ENCODE results near the gene NECTIN1.

The NECTIN1 gene

GRCh38 chr11:119755356-119756071 is 26.5 kb upstream of the NECTIN1 start:
- DNase-seq (ENCODE audit: low read depth) = no peak

DNA sequence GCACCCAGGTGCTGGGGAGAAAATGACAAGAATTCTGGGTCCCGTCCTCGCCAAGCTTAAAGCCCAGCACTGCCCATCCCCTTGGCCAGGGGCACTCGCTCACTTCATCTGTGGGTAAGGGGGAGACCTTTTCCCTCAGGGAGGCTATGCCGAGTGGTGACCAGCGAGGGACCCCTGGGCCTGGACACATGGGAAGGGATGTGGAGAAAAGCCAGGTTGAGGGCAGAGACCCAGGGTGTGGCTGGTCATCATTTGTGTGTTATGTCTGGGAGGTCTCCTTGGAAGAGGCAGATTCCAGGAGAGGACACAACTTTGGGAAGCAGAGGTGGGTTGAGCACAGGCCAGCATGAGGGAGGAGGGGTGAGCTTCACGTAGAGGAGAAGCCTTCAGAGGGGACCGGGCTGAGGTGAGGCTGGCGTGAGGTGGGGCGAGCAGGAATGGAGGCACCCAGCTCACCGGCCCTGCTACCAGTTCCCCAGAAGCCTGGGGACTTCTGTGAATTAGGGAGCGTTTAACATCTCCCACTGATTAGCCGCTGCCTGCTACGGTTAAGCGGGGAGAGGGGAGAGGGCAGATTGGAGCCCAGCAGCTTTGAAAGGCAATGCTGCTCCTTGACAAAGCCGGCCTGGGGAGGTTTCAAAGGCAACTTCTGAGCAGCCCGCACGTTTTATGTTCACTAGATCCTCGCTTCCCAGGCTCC is 25.8 kb upstream of the NECTIN1 start:
- no peak for DNase-seq (ENCODE audit: low read depth)

- DNase-seq (ENCODE audit: low read depth) = no peak
Observed at GRCh38 chr11:119754199-119754598, 25.2 kb upstream of the NECTIN1 start.

DNA sequence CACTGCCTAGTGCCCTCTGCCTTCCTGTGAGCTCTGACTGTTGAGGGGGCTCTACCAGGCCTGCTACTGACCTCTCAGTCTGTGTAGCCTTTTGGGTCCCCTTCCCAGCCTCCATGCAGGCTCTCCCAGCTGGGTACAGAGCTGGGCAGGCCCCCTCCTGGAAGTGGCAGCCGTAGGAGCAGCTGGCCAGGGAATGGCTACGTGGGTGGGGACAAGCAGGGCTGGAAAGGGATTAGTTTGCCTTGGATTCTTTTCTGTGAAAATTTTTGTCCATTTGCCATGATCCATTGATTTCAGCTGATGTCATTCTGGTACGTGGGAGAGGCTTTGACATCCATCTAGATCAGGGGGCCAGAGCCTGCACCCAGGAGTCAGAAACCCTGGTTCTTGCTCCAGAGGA is 23.9 kb upstream of the NECTIN1 start:
- DNase-seq (ENCODE audit: low read depth) = no peak

- no peak for DNase-seq (ENCODE audit: low read depth)
Observed at GRCh38 chr11:119752345-119752871, 23.4 kb upstream of the NECTIN1 start.

DNA sequence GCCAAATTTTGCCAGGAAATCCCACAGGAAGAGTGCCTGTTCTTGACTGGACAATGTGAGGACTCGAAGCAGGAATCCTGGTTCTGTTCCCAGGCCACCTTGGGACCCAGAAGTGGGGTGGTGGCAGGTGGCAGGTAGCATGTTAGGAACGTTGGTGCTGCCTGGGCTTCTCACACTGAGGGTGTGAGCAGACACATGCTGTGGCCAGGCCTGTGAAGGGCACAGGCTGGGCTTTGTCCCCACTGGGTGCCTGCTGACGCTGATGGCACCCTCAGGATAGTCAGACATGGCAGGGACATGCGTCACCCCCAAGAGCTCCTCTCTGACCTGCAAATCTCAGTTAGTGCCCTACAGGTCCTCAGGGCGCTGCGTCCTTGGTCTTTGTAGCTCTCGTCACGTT is 21.1 kb upstream of the NECTIN1 start:
- no peak for DNase-seq (ENCODE audit: low read depth)

DNA sequence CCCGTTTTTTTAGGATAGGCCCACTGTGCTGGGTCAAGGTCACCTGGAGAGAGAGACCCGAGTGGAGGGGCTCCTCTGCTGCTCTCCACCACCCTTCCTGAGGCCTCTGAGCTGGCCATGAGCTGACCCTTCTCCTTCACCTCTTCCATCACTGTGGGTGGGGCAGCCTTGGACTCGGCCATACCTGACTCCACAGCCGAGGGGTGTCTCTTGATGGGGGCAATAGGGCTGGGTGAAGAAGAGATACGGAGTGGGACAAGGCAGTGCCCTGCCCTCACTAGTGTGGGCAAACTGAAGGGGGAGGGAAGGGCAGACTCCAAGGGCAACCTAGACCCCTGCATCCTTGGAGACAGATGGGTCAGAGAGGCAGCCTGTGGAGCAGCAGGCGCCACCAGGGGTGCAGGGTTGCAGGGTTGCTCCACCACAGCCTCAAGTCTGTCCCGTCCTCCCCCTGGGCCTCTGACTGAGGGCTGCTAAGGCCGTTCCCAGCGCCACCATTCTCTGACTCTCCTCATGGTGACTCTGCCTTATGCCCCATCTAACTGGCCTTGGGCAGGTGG is 20.1 kb upstream of the NECTIN1 start:
- no peak for DNase-seq (ENCODE audit: low read depth)

GRCh38 chr11:119747868-119748660 is 19.1 kb upstream of the NECTIN1 start:
- DNase-seq (ENCODE audit: low read depth) = no peak

GRCh38 chr11:119745776-119746535 is 17.0 kb upstream of the NECTIN1 start:
- DNase-seq (ENCODE audit: low read depth) = no peak

DNA sequence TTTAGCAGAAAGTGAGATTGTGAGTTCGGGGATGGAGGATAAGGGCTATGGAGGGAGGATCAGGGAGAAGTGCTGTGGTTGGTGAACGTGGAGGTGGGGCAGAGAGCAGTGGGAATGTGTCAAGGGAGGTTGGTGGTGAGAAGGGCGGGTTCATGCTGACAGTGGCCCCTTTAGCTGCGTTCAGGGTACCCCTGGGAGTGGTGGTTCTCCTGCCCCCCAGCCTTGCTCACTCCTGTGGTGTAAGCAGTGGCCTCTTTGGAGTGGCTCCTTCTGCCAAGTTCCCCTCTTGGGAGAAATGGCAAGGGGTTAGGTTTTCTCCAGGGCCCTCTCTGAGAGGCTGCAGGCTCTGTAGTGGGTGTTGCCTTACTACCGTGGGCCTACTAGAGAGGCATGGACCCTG is 16.1 kb upstream of the NECTIN1 start:
- no peak for DNase-seq (ENCODE audit: low read depth)

- DNase-seq (ENCODE audit: low read depth) = no peak
Observed at GRCh38 chr11:119744577-119744976, 15.6 kb upstream of the NECTIN1 start.

GRCh38 chr11:119743006-119743405 is 14.0 kb upstream of the NECTIN1 start:
- DNase-seq (ENCODE audit: low read depth) = no peak

- DNase-seq (ENCODE audit: low read depth) = no peak
Observed at GRCh38 chr11:119742263-119742861, 13.4 kb upstream of the NECTIN1 start.

DNA sequence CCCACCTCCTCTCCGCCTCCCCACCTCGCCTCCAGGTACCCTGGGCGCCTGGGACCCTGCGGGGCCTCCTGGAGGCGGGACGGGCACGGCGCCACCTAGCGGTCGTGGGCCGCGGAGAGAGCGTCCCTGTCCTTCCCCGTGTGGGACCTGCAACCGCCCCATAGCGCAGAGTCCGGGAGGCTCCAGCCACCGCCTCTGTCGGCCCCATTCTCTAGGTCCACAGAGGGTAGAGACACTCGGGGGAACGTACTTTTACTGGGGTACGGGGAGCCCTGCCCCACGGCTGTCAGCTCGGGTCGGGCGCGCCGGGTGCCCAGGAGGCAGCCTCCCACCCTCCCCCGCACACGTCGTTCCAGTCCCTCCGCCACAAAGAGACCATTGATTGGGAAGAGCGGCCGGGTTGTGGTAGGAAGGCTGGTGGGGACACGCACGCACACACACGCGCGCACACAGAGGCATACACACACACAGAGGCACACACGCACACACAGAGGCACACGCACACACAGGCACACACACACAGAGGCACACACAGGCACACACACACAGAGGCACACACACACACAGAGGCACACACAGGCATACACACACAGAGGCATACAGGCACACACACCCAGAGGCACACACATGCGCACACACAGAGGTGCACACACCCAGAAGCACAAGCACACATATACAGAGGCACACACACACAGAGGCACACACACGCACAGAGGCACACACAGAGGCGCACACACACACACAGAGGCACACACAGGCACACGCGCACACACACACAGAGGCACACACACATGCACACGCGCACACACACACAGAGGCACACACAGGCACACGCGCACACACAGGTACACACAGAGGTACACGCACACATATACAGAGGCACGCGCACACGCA is 12.6 kb upstream of the NECTIN1 start:
- no peak for DNase-seq (ENCODE audit: low read depth)

- no peak for DNase-seq (ENCODE audit: low read depth)
Observed at GRCh38 chr11:119739975-119740374, 11.0 kb upstream of the NECTIN1 start.

GRCh38 chr11:119739021-119739703 is 10.2 kb upstream of the NECTIN1 start:
- no peak for DNase-seq (ENCODE audit: low read depth)

GRCh38 chr11:119738059-119738439 is 9.0 kb upstream of the NECTIN1 start:
- DNase-seq (ENCODE audit: low read depth) = no peak

DNA sequence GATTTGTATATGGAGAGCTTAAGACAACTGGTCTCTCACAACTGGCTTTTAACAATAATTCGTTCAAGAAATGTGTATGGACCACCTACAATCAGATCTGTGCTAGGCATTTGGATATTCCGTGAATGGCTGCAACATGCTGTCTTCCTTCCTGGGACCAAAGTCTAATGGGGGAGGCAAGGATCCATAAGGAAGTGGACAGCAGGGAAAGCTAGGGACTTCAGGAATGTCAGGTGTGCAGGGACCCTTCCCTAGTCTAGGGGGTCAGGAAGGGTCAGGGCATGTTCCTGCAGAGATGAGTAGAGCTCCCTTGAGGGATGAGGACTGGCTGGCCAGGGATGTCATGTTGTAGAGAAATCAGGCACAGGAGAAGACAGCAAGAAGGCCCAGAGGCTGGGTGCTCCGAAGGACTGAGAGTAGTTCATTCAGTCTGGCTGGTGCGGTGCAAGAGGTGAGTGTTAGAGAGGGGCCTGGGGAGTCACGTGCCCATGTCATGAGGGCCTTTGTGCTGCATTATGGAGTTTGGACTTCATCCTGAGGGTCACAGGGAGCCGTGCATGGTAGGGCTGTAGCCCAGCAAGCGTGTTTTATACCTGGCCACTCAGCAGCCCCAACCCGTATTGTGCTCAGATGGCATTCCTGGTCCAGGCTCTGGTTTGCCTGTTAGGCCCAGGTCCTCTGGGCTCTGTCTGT is 8.5 kb upstream of the NECTIN1 start:
- DNase-seq (ENCODE audit: low read depth) = no peak

GRCh38 chr11:119734788-119735187 is 5.8 kb upstream of the NECTIN1 start:
- DNase-seq (ENCODE audit: low read depth) = no peak
